Right renal cortex interstitium (tissue), 3 donors: ENCODE data around the gene MPP3. TPM values are rescaled to one million over a fixed set of nuclear protein-coding genes. Genes with fewer than 3 reads are reported as not detected.

Source experiments
- DNase-seq, 3 donors: peaks; one replicate each; pipeline ENCODE4 v3.0.0-alpha.2; 2013; ENCODE audit warnings: low read depth in 3 of 3, low spot score in 2 of 3
- polyA plus RNA-seq, 3 donors: library from polyadenylated mRNA; unstranded; fragments of 120-200 nt; gene quantifications; one replicate each; pipeline ENCODE4 v1.2.1, GENCODE V29; 2013; ENCODE audit not compliant: insufficient read length in 3 of 3

MPP3 gene
- polyA plus RNA-seq, 3 donors = 6.3 to 8.0 (median 6.7) TPM

DNA sequence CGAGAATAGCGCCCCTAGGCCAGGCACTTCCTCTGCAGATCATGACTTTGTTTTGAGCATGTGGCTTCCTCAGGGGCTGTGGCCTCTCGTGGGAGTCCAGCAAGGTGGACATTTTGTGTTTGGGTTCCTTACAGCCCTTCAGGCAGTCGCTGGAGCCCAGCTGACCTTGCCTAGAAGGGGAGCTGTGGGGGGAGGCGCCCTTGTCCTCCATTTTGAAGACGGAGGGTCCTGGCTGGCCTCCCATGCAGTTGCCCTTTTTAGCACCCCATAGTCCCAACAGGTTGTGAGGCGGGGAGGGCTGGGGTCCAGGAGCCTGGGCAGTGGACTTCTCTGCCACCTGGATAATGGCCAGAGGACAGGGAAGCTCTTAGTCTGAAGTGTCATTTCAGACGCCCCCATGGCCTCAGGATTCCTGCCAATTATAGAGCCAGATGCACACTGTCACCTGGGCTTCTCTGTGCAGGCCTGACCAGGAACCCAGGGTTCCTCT, 75.7 kb downstream of the MPP3 start:
- DNase-seq = no peak

GRCh38 chr17:43756201-43756600, 76.7 kb downstream of the MPP3 start:
- DNase-seq = no peak

GRCh38 chr17:43755389-43755875, 77.5 kb downstream of the MPP3 start:
- DNase-seq = no peak

GRCh38 chr17:43754947-43755346, 78.0 kb downstream of the MPP3 start:
- no peak for DNase-seq

- no peak for DNase-seq
Observed at GRCh38 chr17:43753493-43754129, 79.3 kb downstream of the MPP3 start.

Other genes with a start within 250 kb of the MPP3 start
- gene MEOX1, start 171.2 kb downstream of the MPP3 start, polyA plus RNA-seq = 10 to 100 TPM; 11.1 to 18.4 (median 11.2) TPM
- gene SOST, start 74.4 kb downstream of the MPP3 start, polyA plus RNA-seq = 10 to 100 TPM; 51.9 to 58.0 (median 57.2) TPM
- 10 to 100 TPM; 58.9 to 65.0 (median 60.8) TPM for gene DUSP3, start 54.2 kb downstream of the MPP3 start, polyA plus RNA-seq
- under 1 TPM; 0.04 to 0.19 (median 0.07) TPM for gene CFAP97D1, start 52.7 kb downstream of the MPP3 start, polyA plus RNA-seq
- gene CD300LG, start 14.0 kb upstream of the MPP3 start, polyA plus RNA-seq = 1 to 10 TPM in 1 of 3 donors, under 1 TPM in 2; 0.93 to 1.4 (median 0.94) TPM
- gene MPP2, start 74.4 kb upstream of the MPP3 start, polyA plus RNA-seq = 1 to 10 TPM; 5.6 to 5.9 (median 5.8) TPM
- under 1 TPM in 1 of 3 donors, not detected in 2; 0.60 TPM for gene PPY, start 109.3 kb upstream of the MPP3 start, polyA plus RNA-seq
- gene PYY, start 120.8 kb upstream of the MPP3 start, polyA plus RNA-seq = under 1 TPM in 2 of 3 donors, not detected in 1; 0.26 to 0.28 TPM
- 1 to 10 TPM; 2.2 to 3.2 (median 3.0) TPM for gene NAGS, start 171.5 kb upstream of the MPP3 start, polyA plus RNA-seq
- gene TMEM101, start 181.8 kb upstream of the MPP3 start, polyA plus RNA-seq = 10 to 100 TPM; 38.7 to 40.4 (median 40.0) TPM
- gene LSM12, start 233.5 kb upstream of the MPP3 start, polyA plus RNA-seq = 10 to 100 TPM; 40.5 to 44.3 (median 41.0) TPM
- 10 to 100 TPM; 69.5 to 78.6 (median 76.1) TPM for gene G6PC3, start 237.6 kb upstream of the MPP3 start, polyA plus RNA-seq